GM21723 (cell line): Measurements from ENCODE around the gene SCN1B.
A peak's percentile ranks its signal among the peaks of the same experiment; 100 is the strongest.
"Not testable (repeated sequence)": the region's sequence is repeated elsewhere in the genome, so short reads cannot be mapped to it uniquely, and the experiment has no call there.

ENCODE experiments used
- ATAC-seq: cut with Tn5 transposase; IDR thresholded peaks from one replicate; pipeline ENCODE4 v1.9.1; 2021; ENCODE audit warnings: mild to moderate bottlenecking, moderate library complexity; ENCODE audit not compliant: unreplicated experiment

Gene SCN1B

GRCh38 chr19:35000647-35001501, 29.4 kb upstream of the SCN1B start:
- ATAC-seq = peak; percentile 15

GRCh38 chr19:35002037-35002535, 28.2 kb upstream of the SCN1B start:
- no peak for ATAC-seq

DNA sequence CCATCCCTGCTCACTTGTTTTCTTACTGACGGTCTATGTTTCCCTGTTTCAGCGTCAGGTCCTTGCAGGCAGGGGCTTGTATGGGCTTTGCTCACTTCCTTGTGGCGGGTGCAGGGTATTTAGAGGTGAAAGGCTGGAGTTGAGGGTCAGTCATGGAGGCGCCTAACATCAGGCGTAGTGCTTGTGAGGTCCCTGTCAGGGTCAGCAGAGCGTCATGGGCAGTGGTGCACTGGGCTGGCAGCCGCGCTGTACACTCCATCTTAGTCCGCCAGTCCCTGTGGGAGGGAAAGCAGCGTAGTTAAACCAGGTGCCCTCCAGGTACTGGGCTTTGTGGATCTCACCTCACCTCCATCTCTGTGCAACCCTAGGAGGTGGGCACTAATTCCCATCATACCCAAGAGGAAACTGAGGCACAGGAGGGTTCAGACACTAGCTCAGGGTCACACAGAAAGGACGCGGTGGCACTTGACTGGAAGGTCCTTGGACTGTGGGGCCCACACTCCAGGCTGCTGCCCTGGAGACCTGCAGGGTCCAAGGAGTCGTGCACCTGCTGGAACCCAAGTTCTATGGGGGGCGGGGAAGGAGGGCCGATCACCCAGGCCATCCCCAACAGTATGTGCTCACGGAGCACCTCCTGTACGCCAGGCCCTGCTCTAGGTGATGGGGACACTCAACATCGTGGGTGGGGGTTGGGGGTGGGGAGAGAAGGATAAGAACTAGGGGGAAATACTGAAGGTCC, 25.6 kb upstream of the SCN1B start:
- ATAC-seq = no peak

GRCh38 chr19:35005256-35005977, 24.9 kb upstream of the SCN1B start:
- no peak for ATAC-seq

GRCh38 chr19:35006007-35006341, 24.3 kb upstream of the SCN1B start:
- ATAC-seq = not testable (repeated sequence)

DNA sequence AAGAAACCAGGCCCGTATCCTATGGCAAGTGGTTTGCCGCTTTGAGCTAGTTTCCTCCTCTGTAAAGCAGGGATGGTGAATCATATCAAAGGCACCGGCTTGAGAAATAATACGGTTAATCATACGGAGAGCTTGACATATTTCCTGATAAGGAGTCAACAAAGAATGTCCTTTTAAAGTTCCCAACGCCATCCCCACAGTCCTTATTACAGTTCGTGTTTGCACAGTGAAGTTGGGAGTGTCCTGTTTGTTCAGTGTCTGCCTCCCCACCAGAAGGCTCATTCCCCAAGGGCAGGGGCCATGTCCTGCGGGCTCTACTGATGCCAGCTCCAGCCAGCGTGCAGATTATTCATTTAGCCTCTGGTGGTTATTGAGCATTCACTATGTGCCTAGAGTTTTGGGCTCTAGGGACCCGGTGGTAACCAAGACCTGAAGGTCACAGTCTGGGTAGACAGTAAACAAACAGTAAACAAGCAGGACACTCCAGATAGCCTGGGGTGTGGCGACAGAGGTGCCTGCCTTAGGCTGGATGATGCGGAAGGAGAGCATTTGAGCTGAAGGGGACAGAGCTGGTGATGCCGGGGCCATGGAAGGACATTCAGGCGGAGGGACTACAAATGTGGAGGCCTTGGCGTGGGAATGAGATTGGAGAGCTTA, 23.8 kb upstream of the SCN1B start:
- no peak for ATAC-seq

- no peak for ATAC-seq
These were observed 23.3 kb upstream of the SCN1B start for GRCh38 chr19:35006999-35007365.

GRCh38 chr19:35007427-35007826, 22.8 kb upstream of the SCN1B start:
- not testable (repeated sequence) for ATAC-seq

DNA sequence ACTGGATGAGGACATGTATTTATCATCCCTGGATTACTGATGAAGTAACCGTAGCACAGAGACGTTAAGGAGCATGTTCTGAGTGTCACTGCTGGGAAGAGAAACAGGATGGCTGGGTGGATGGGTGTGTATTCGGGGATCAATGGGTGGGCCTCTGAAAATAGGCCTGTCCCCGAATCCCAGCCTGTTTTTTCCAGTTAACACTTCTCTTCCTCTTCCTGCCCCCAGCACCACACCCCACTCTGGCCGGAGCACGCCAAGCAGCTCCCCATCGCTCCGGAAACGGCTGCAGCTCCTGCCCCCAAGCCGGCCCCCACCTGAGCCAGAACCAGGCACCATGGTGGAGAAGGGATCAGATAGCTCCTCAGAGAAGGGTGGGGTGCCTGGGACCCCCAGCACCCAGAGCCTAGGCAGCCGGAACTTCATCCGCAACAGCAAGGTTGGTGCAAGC, 21.4 kb upstream of the SCN1B start:
- no peak for ATAC-seq

DNA sequence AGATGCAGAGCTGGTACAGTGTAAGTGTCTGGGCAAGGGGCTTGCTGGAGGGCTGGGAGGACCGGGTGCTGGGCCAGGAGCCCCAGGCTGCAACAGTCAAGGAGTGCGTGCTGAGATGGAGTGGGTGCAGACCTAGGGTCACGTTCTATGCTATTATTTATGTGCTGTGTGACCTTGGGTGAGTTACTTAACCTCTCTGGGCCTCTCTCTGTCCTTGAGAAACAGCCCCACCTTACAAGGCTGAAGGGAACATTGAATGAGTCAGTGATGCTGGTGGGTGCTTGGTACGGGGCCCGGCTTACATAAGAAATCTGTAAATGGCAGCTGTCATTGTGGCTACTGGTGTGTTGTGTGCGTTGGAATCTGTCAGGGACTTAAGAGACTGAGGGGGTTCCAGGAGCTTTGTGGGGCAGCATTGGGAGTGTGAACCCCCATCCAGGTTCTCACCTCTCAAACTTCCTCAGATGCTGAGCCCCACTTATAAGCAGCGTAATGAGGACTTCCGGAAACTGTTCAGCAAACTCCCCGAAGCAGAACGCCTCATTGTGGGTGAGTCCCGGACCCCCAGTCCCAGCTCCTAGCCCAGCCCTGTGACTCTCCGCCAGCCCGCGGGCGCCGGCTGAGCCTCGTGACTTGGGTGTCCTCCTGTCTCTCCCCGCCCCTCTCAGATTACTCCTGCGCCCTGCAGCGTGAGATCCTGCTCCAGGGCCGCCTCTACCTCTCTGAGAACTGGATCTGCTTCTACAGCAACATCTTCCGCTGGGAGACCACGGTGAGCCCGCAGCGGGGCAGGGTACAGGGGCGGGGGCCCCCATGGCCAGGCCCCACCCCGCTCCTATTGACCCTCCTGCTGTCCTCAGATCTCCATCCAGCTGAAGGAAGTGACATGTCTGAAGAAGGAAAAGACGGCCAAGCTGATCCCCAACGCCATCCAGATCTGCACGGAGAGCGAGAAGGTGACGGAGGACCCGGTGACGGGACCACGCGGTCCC, 20.6 kb upstream of the SCN1B start:
- ATAC-seq = no peak

- ATAC-seq = no peak
These were observed 19.1 kb upstream of the SCN1B start for GRCh38 chr19:35011091-35011689.

GRCh38 chr19:35011737-35012682, 18.3 kb upstream of the SCN1B start:
- ATAC-seq = no peak

DNA sequence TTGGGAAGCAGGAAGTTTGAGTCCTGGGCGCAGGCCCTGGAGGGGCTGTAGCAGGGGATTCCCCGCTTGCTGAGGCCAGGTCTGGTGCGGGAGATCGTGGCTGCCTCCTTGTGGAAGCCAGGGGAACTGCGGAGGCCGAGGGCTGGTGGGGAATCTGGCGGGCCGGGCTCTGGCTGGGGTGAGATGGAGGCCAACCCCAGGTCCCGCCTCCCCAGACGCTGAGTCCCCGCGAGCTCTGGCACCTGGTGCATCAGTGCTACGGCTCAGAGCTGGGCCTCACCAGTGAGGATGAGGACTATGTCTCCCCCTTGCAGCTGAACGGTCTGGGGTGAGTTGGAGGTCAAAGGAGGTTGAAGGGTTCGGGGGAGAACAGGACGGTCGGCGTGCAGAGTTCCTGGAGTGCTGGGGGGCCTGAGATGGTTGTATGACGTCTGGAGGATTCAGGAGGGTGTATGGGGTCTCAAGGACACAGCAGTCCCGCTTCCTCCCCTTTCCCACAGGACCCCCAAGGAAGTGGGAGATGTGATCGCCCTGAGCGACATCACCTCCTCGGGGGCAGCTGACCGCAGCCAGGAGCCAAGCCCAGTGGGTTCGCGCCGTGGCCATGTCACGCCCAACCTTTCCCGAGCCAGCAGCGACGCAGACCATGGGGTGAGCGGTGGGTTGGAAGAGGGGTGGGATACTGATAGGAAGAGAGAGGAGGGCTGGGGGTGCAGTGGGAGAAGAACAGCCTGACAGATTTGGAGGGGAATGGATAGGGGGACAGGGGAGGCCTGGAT, 17.0 kb upstream of the SCN1B start:
- no peak for ATAC-seq

DNA sequence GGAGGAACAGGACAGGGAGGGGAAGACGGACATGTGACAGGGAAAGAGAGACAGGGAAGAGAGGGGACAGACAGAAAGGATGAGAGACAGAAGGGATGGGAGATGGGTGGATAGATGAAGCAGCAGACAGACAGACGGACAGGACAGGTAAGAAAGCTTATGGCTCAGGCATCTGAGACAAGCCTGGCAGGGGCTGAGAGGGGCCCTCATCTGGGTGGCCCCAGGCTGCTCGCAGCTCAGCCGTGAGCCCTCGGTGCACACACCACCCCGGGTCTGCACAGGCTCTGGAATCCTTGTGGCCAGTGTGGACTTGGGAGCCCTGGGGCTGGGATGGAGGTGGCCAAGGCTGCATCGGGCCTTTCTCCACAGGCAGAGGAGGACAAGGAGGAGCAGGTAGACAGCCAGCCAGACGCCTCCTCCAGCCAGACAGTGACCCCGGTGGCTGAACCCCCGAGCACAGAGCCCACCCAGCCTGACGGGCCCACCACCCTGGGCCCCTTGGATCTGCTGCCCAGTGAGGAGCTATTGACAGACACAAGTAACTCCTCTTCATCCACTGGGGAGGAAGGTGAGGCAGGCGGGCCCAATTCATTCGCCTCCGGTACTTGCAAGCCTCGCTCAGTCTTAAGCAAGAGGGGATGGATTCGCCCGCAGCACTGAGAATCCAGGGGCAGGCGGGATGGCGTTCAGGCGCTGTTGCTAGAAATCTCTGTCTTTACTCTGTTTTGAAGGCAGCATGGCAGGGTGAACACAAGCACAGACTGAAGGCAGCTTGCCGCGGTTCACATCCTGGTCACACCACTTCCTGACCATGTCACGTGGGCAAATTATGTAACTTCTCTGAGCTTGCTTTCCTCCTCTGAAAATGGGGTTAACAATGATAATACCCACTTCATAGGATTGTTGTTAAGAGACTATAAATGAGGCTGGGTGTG, 16.2 kb upstream of the SCN1B start:
- no peak for ATAC-seq

GRCh38 chr19:35014774-35015173, 15.5 kb upstream of the SCN1B start:
- not testable (repeated sequence) for ATAC-seq

GRCh38 chr19:35015270-35015953, 14.9 kb upstream of the SCN1B start:
- ATAC-seq = no peak
